Inflammatory macrophage treated with lipopolysaccharide for 1 hour (primary cell): ENCODE data around the gene TIGIT.

Experiments
- DNase-seq, 2 donors: peaks; one replicate each; pipeline ENCODE4 v3.0.0-alpha.2; 2020 to 2022

The TIGIT gene

GRCh38 chr3:114355653-114356052, 61.8 kb downstream of the TIGIT start:
- DNase-seq, result no peak

GRCh38 chr3:114356066-114356465, 62.2 kb downstream of the TIGIT start:
- DNase-seq, result no peak

- DNase-seq, result no peak
These were observed 62.7 kb downstream of the TIGIT start for GRCh38 chr3:114356525-114356924.
